CD14-positive monocyte (primary cell): Measurements from ENCODE around the gene NRF1. TPM values are rescaled to one million over a fixed set of nuclear protein-coding genes. Genes with fewer than 3 reads are reported as not detected.

Experiments used
- DNase-seq, 3 donors: peaks; one replicate each; pipeline ENCODE4 v3.0.0-alpha.2; 2011 to 2022
- H2AFZ ChIP-seq: 2 replicates; pipeline ENCODE4 v1.6.0; 2012; ENCODE audit warnings: mild to moderate bottlenecking, low read depth, low read length, inconsistent platforms; ENCODE audit not compliant: insufficient read depth, poor library complexity, severe bottlenecking
- H3K27ac ChIP-seq, 2 donors: 1 replicate in 1 of 2; 2 replicates in 1 of 2; pipeline ENCODE4 v1.5.1; 2012 to 2013; ENCODE audit warnings: low read length in 2 of 2, control low read depth in 1 of 2, inconsistent platforms in 1 of 2, low read depth in 1 of 2, mild to moderate bottlenecking in 1 of 2
- H3K27me3 ChIP-seq, 2 donors: one replicate each; pipeline versions ENCODE4 v1.6.0 to v1.6.1; 2011 to 2013; ENCODE audit warnings: low read length in 2 of 2; ENCODE audit not compliant: control insufficient read depth in 2 of 2, insufficient read depth in 2 of 2
- H3K36me3 ChIP-seq, 2 donors: replicated peaks in 1 of 2; 1 replicate in 1 of 2; 2 replicates in 1 of 2; pipeline versions ENCODE4 v1.5.1 to v1.6.1; 2012 to 2013; ENCODE audit warnings: low read length in 2 of 2, control low read depth in 1 of 2, inconsistent platforms in 1 of 2, mild to moderate bottlenecking in 1 of 2; ENCODE audit not compliant: insufficient read depth in 2 of 2, control insufficient read depth in 1 of 2
- H3K4me1 ChIP-seq, 2 donors: 1 replicate in 1 of 2; 2 replicates in 1 of 2; pipeline versions ENCODE4 v1.5.1 to v1.6.1; 2012 to 2013; ENCODE audit warnings: low read length in 2 of 2, control low read depth in 1 of 2, inconsistent platforms in 1 of 2, mild to moderate bottlenecking in 1 of 2, moderate library complexity in 1 of 2; ENCODE audit not compliant: insufficient read depth in 2 of 2, control insufficient read depth in 1 of 2
- H3K4me2 ChIP-seq: replicated peaks from 2 replicates; pipeline ENCODE3; 2012; ENCODE audit warnings: low read length, moderate library complexity, mild to moderate bottlenecking; ENCODE audit not compliant: poor library complexity, severe bottlenecking; ENCODE audit errors: extremely low read depth
- H3K4me3 ChIP-seq, 3 experiments: fragments of 200-600 bp in 1 of 3; sonication (generic) in 1 of 3; replicated peaks in 1 of 3; 1 replicate in 2 of 3; 2 replicates in 1 of 3; pipeline ENCODE4 v1.5.1; 2011 to 2013; ENCODE audit warnings: low read length in 3 of 3, mild to moderate bottlenecking in 3 of 3, control low read depth in 2 of 3, low read depth in 2 of 3, inconsistent platforms in 1 of 3, moderate library complexity in 1 of 3
- H3K79me2 ChIP-seq: 2 replicates; pipeline ENCODE4 v1.6.0; 2012; ENCODE audit warnings: mild to moderate bottlenecking, control low read depth, inconsistent platforms, low read length, moderate library complexity; ENCODE audit not compliant: insufficient read depth
- H3K9ac ChIP-seq: 2 replicates; pipeline ENCODE4 v1.6.0; 2017; ENCODE audit warnings: low read length, mild to moderate bottlenecking; ENCODE audit not compliant: insufficient read depth, poor library complexity, severe bottlenecking
- H3K9me3 ChIP-seq, 2 donors: replicated peaks in 1 of 2; 1 replicate in 1 of 2; 2 replicates in 1 of 2; pipeline versions ENCODE4 v1.5.1 to v1.6.1; 2012 to 2013; ENCODE audit warnings: low read length in 2 of 2, control low read depth in 1 of 2; ENCODE audit not compliant: control insufficient read depth in 1 of 2, insufficient read depth in 1 of 2
- H4K20me1 ChIP-seq: 2 replicates; pipeline ENCODE4 v1.6.0; 2012; ENCODE audit warnings: mild to moderate bottlenecking, low read length, control low read depth, moderate library complexity; ENCODE audit not compliant: insufficient read depth
- H3K27ac Mint-ChIP-seq, 7 donors: one replicate each; pipeline ENCODE4 v1.8.0; 2020; ENCODE audit warnings: mild to moderate bottlenecking in 7 of 7, mixed read lengths in 7 of 7, moderate library complexity in 6 of 7, inconsistent platforms in 2 of 7
- H3K27me3 Mint-ChIP-seq, 3 donors: one replicate each; pipeline ENCODE4 v1.8.0; 2021 to 2022; ENCODE audit warnings: low read depth in 3 of 3, mild to moderate bottlenecking in 3 of 3, mixed read lengths in 3 of 3, moderate library complexity in 3 of 3, inconsistent platforms in 1 of 3
- H3K36me3 Mint-ChIP-seq, 2 donors: one replicate each; pipeline ENCODE4 v1.8.0; 2020; ENCODE audit warnings: mixed read lengths in 2 of 2, inconsistent platforms in 1 of 2, mild to moderate bottlenecking in 1 of 2
- H3K4me1 Mint-ChIP-seq: one replicate; pipeline ENCODE4 v1.8.0; 2020; ENCODE audit warnings: mild to moderate bottlenecking, mixed read lengths
- H3K4me3 Mint-ChIP-seq, 2 donors: one replicate each; pipeline ENCODE4 v1.8.0; 2020; ENCODE audit warnings: mild to moderate bottlenecking in 2 of 2, mixed read lengths in 2 of 2, moderate library complexity in 1 of 2
- H3K9me3 Mint-ChIP-seq, 7 donors: one replicate each; pipeline ENCODE4 v1.8.0; 2020 to 2022; ENCODE audit warnings: mixed read lengths in 7 of 7, mild to moderate bottlenecking in 6 of 7, moderate library complexity in 6 of 7, inconsistent platforms in 2 of 7
- CTCF ChIP-seq: fragments of 200-600 bp; IDR thresholded peaks from one replicate; pipeline ENCODE4 v1.8.0; 2022; ENCODE audit warnings: antibody characterized with exemption, mild to moderate bottlenecking
- WGBS: methylation state at CpG from one replicate; pipeline ENCODE4 v1.1.5; 2013; ENCODE audit warnings: missing lambda C conversion rate; ENCODE audit not compliant: insufficient coverage; 5-methylcytosine and 5-hydroxymethylcytosine counted together
- intact Hi-C, 2 donors: fragments of 100-400 bp; cut with micrococcal nuclease; formaldehyde crosslinking; loops; one replicate each; pipeline versions ENCODE4 v1.15.0 to v1.15.1; 2023
- polyA plus RNA-seq, 3 donors: library from polyadenylated mRNA; depleted of rRNA in 1 of 3; unstranded in 2 of 3; stranded (reverse) in 1 of 3; fragments of 300-500 nt in 2 of 3; fragments of >200 nt in 1 of 3; fragmentation: Illumina TruSeq in 2 of 3; gene quantifications; 1 replicate in 2 of 3; 2 replicates in 1 of 3; pipeline ENCODE4 v1.2.3, GENCODE V29; 2012 to 2021

NRF1 gene
- polyA plus RNA-seq, 3 donors: 5.1 to 14.0 (median 7.7) TPM

- Histone ChIP-seq H3K4me1 (no peaks in the 10 kb centered on the region), H3K4me2 (no peak overlapping the region), H4K20me1 (no peaks in the 10 kb centered on the region), H3K9ac (no peak overlapping the region), H3K27me3 (no peaks in the 10 kb centered on the region), H3K4me3 (no peak overlapping the region), H3K27ac (no peak overlapping the region), H2AFZ (no peak overlapping the region), H3K79me2 (no peaks in the 10 kb centered on the region), H3K36me3 (peaks cover 69 to 91% of the 10 kb centered on the region in 2 donors), H3K9me3 (no peaks in the 10 kb centered on the region)
- Mint-ChIP-seq H3K27me3 (no peaks in the 10 kb centered on the region), H3K27ac (no peak overlapping the region), H3K36me3 (peaks cover 75 to 83% of the 10 kb centered on the region in 2 donors), H3K9me3 (no peaks in the 10 kb centered on the region), H3K4me1 (no peaks in the 10 kb centered on the region), H3K4me3 (no peak overlapping the region)
- intact Hi-C loops: no loop called here
- no peak for TF ChIP-seq CTCF
- no CpG with 5 or more reads among the region's 2 CpGs for WGBS
- DNase-seq: no peak
Observed at GRCh38 chr7:129729511-129729910, 118.0 kb downstream of the NRF1 start.

GRCh38 chr7:129730159-129730558 is 118.6 kb downstream of the NRF1 start:
- Histone ChIP-seq H3K27ac (no peak overlapping the region), H3K4me1 (no peaks in the 10 kb centered on the region), H3K27me3 (no peaks in the 10 kb centered on the region), H3K4me3 (no peak overlapping the region), H3K9me3 (no peaks in the 10 kb centered on the region), H2AFZ (no peak overlapping the region), H3K79me2 (no peaks in the 10 kb centered on the region), H3K4me2 (no peak overlapping the region), H4K20me1 (no peaks in the 10 kb centered on the region), H3K36me3 (peaks cover 72 to 92% of the 10 kb centered on the region in 2 donors), H3K9ac (no peak overlapping the region)
- H3K4me1 Mint-ChIP-seq: no peaks in the 10 kb centered on the region
- no peak overlapping the region for H3K4me3 Mint-ChIP-seq
- no peak for DNase-seq
- intact Hi-C loops: no loop called here
- peaks cover 75 to 83% of the 10 kb centered on the region in 2 donors for H3K36me3 Mint-ChIP-seq
- no peak for TF ChIP-seq CTCF
- peak overlapping the region in 1 of 7 donors; percentile 9 for H3K27ac Mint-ChIP-seq
- no peaks in the 10 kb centered on the region for H3K27me3 Mint-ChIP-seq
- WGBS: no CpG with 5 or more reads among the region's 3 CpGs
- no peaks in the 10 kb centered on the region for H3K9me3 Mint-ChIP-seq
